Esophagus muscularis mucosa (tissue), 4 donors: ENCODE results near the gene CSE1L. TPM values are rescaled to one million over a fixed set of nuclear protein-coding genes. Genes with fewer than 3 reads are reported as not detected.

ENCODE experiments used
- DNase-seq: peaks from one replicate; pipeline ENCODE4 v3.0.0-alpha.2; 2017; ENCODE audit errors: extremely low spot score
- H3K27ac ChIP-seq, 4 donors: fragments of 200-600 bp; sonication (generic); replicated peaks in 1 of 4; 1 replicate in 3 of 4; 2 replicates in 1 of 4; pipeline ENCODE4 v1.5.1; 2016 to 2019; ENCODE audit warnings: mild to moderate bottlenecking in 1 of 4
- H3K27me3 ChIP-seq, 4 donors: fragments of 200-600 bp; sonication (generic); one replicate each; pipeline versions ENCODE4 v1.5.1 to v1.6.0; 2016 to 2019
- H3K36me3 ChIP-seq, 4 donors: fragments of 200-600 bp; sonication (generic); one replicate each; pipeline ENCODE4 v1.5.1; 2016 to 2019
- H3K4me1 ChIP-seq, 4 donors: fragments of 200-600 bp; sonication (generic); one replicate each; pipeline ENCODE4 v1.5.1; 2016 to 2019
- H3K4me3 ChIP-seq, 4 donors: fragments of 200-600 bp; sonication (generic); 1 replicate in 2 of 4; 2 replicates in 2 of 4; pipeline ENCODE4 v1.5.1; 2016 to 2019; ENCODE audit warnings: mild to moderate bottlenecking in 4 of 4, moderate library complexity in 1 of 4
- H3K9me3 ChIP-seq, 4 donors: fragments of 200-600 bp; sonication (generic); 1 replicate in 3 of 4; 2 replicates in 1 of 4; pipeline ENCODE4 v1.5.1; 2016 to 2019
- EP300 ChIP-seq: sonication (generic); formaldehyde crosslinking; IDR thresholded peaks from one replicate; pipeline ENCODE4 v1.6.1; 2017; ENCODE audit warnings: antibody characterized with exemption
- POLR2A ChIP-seq: fragments of 450-650 bp; IDR thresholded peaks from one replicate; pipeline ENCODE4 v1.6.1; 2017; ENCODE audit warnings: antibody characterized with exemption, moderate library complexity, mild to moderate bottlenecking, low read depth
- POLR2AphosphoS5 ChIP-seq, 2 donors: sonication (generic); formaldehyde crosslinking; IDR thresholded peaks; one replicate each; pipeline ENCODE4 v1.6.1; 2017; ENCODE audit warnings: antibody characterized with exemption in 2 of 2
- WGBS: methylation state at CpG from one replicate; pipeline ENCODE4 v1.1.5; 2018; 5-methylcytosine and 5-hydroxymethylcytosine counted together
- intact Hi-C: fragments of 100-400 bp; cut with DNase I; formaldehyde crosslinking; loops from one replicate; pipeline ENCODE4 v1.15.1; 2023
- total RNA-seq, 4 donors: library from RNA; depleted of rRNA; stranded (reverse); fragments of >200 nt; gene quantifications; one replicate each; pipeline versions ENCODE4 v1.1.0 to v1.2.1, GENCODE V29; 2016
- TF ChIP-seq, protein P1 (sequence below), 3 experiments: fragments of 200-600 bp in 2 of 3; fragments of 450-650 bp in 1 of 3; sonication (generic) in 2 of 3; IDR thresholded peaks; one replicate each; pipeline ENCODE4 v1.5.1; 2017 to 2019; ENCODE audit warnings: antibody characterized with exemption in 3 of 3, mild to moderate bottlenecking in 2 of 3, moderate library complexity in 1 of 3

The CSE1L gene, protein sequence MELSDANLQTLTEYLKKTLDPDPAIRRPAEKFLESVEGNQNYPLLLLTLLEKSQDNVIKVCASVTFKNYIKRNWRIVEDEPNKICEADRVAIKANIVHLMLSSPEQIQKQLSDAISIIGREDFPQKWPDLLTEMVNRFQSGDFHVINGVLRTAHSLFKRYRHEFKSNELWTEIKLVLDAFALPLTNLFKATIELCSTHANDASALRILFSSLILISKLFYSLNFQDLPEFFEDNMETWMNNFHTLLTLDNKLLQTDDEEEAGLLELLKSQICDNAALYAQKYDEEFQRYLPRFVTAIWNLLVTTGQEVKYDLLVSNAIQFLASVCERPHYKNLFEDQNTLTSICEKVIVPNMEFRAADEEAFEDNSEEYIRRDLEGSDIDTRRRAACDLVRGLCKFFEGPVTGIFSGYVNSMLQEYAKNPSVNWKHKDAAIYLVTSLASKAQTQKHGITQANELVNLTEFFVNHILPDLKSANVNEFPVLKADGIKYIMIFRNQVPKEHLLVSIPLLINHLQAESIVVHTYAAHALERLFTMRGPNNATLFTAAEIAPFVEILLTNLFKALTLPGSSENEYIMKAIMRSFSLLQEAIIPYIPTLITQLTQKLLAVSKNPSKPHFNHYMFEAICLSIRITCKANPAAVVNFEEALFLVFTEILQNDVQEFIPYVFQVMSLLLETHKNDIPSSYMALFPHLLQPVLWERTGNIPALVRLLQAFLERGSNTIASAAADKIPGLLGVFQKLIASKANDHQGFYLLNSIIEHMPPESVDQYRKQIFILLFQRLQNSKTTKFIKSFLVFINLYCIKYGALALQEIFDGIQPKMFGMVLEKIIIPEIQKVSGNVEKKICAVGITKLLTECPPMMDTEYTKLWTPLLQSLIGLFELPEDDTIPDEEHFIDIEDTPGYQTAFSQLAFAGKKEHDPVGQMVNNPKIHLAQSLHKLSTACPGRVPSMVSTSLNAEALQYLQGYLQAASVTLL
- total RNA-seq = 10 to 100 TPM; 33.8 to 41.3 (median 39.2) TPM

GRCh38 chr20:49046087-49046900 is at the start of gene CSE1L:
CSE1L (plus strand) TSS chr20:49046312; CDS start chr20:49058464, 12,152 bp downstream.
- H3K9me3 ChIP-seq = no peaks in the 10 kb centered on the region
- TF ChIP-seq EP300 (no peak), POLR2A (peak; percentile 57), POLR2AphosphoS5 (IDR thresholded peaks at IDR 0.05) (peak; percentile 89 to 96)
- TF ChIP-seq, protein P1, sequence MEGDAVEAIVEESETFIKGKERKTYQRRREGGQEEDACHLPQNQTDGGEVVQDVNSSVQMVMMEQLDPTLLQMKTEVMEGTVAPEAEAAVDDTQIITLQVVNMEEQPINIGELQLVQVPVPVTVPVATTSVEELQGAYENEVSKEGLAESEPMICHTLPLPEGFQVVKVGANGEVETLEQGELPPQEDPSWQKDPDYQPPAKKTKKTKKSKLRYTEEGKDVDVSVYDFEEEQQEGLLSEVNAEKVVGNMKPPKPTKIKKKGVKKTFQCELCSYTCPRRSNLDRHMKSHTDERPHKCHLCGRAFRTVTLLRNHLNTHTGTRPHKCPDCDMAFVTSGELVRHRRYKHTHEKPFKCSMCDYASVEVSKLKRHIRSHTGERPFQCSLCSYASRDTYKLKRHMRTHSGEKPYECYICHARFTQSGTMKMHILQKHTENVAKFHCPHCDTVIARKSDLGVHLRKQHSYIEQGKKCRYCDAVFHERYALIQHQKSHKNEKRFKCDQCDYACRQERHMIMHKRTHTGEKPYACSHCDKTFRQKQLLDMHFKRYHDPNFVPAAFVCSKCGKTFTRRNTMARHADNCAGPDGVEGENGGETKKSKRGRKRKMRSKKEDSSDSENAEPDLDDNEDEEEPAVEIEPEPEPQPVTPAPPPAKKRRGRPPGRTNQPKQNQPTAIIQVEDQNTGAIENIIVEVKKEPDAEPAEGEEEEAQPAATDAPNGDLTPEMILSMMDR (IDR thresholded peaks at IDR 0.05) = peak in 2 of 3 experiments; percentile 23 to 25
- H3K36me3 ChIP-seq = peaks cover 0 to 4% (median 0%) of the 10 kb centered on the region in 4 donors
- intact Hi-C loops = loop anchor here (2.0 kb wide), 1 partner anchor 17 kb away; no protein-coding TSS in a partner anchor
- peaks cover 16 to 37% (median 24%) of the 10 kb centered on the region in 4 donors for H3K4me1 ChIP-seq
- peak within 1 kb of the TSS; percentile 88 to 100 (median 92) for H3K4me3 ChIP-seq
- no peaks in the 10 kb centered on the region for H3K27me3 ChIP-seq
- H3K27ac ChIP-seq = peak within 1 kb of the TSS; percentile 92 to 100 (median 96)
- peak; percentile 98 for DNase-seq
- 0% methylated on average over 49 of the region's 80 CpGs for WGBS

GRCh38 chr20:48999890-49000870 is 45.9 kb upstream of the CSE1L start:
- intact Hi-C loops = no loop called here
- Histone ChIP-seq H3K4me3 (no peak overlapping the region), H3K4me1 (peaks cover 0 to 6% (median 0%) of the 10 kb centered on the region in 4 donors), H3K36me3 (peaks cover 46 to 96% (median 86%) of the 10 kb centered on the region in 4 donors), H3K9me3 (no peaks in the 10 kb centered on the region), H3K27ac (peak overlapping the region in 1 of 4 donors; percentile 5), H3K27me3 (no peaks in the 10 kb centered on the region)
- 66% methylated on average over 3 of the region's 3 CpGs for WGBS
- TF ChIP-seq POLR2AphosphoS5 (IDR thresholded peaks at IDR 0.05) = no peak
- TF ChIP-seq, protein P1 (IDR thresholded peaks at IDR 0.05) = no peak
- no peak for TF ChIP-seq EP300
- no peak for TF ChIP-seq POLR2A
- no peak for DNase-seq

DNA sequence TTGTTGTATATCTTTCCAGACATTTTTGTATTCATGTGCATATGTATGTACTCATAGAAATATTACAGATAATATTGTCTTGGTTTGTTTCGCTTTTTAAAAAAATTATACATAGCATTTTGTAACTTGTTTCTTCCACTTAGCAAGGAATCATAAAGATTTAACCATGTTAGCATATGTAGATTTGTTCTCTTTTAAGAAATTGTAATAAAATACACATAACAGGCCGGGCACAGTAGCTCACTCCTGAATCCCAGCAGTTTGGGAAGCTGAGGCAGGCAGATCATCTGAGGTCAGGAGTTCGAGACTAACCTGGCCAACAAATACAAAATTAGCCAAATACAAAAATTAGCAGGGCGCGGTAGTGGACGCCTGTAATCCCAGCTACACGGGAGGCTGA is 44.4 kb upstream of the CSE1L start:
- 92% methylated on average over 7 of the region's 7 CpGs for WGBS
- H3K36me3 ChIP-seq = peaks cover 41 to 96% (median 87%) of the 10 kb centered on the region in 4 donors

More for the DNA sequence above, 44.4 kb upstream of the CSE1L start:
- Histone ChIP-seq H3K9me3 (no peaks in the 10 kb centered on the region), H3K27me3 (no peaks in the 10 kb centered on the region), H3K4me3 (no peak overlapping the region), H3K27ac (no peak overlapping the region), H3K4me1 (peaks cover 0 to 6% (median 0%) of the 10 kb centered on the region in 4 donors)
- no peak for DNase-seq
- intact Hi-C loops = no loop called here
- TF ChIP-seq POLR2AphosphoS5 (IDR thresholded peaks at IDR 0.05) (no peak), EP300 (no peak), POLR2A (no peak)
- TF ChIP-seq, protein P1 (IDR thresholded peaks at IDR 0.05) = no peak
